Stimulated activated CD4-positive, alpha-beta T cell treated with anti-CD3 and anti-CD28 coated beads, Interleukin-15, amount 100 ng/mL, for 48 hours (primary cell): ENCODE results near the gene ARFRP1.
A peak's percentile ranks its signal among the peaks of the same experiment; 100 is the strongest.
"Not testable (repeated sequence)": the region's sequence is repeated elsewhere in the genome, so short reads cannot be mapped to it uniquely, and the experiment has no call there.

Experiments
- DNase-seq, 2 donors: peaks; one replicate each; pipeline ENCODE4 v3.0.0-alpha.2; 2020; ENCODE audit warnings: low read depth in 2 of 2

Gene ARFRP1

GRCh38 chr20:63732118-63733095 lies 24.6 kb upstream of the ARFRP1 start:
- no peak for DNase-seq

GRCh38 chr20:63731410-63731809 lies 23.6 kb upstream of the ARFRP1 start:
- no peak for DNase-seq

GRCh38 chr20:63730189-63730733 lies 22.5 kb upstream of the ARFRP1 start:
- DNase-seq, result not testable (repeated sequence)

GRCh38 chr20:63722967-63723622 lies 15.3 kb upstream of the ARFRP1 start:
- not testable (repeated sequence) for DNase-seq

- no peak for DNase-seq
Observed at GRCh38 chr20:63718996-63719395, 11.2 kb upstream of the ARFRP1 start.

GRCh38 chr20:63714858-63715257 lies 7.1 kb upstream of the ARFRP1 start:
- DNase-seq, result no peak

- DNase-seq, result no peak
Observed at GRCh38 chr20:63712191-63712590, 4.4 kb upstream of the ARFRP1 start.

- no peak for DNase-seq
Observed at GRCh38 chr20:63711085-63711645, 3.4 kb upstream of the ARFRP1 start.

- DNase-seq, result no peak
Observed at GRCh38 chr20:63709149-63709527, 1.4 kb upstream of the ARFRP1 start.

GRCh38 chr20:63708301-63709148 lies 749 bp upstream of the ARFRP1 start:
- DNase-seq, result no peak

- DNase-seq, result peak; percentile 47 to 62
Observed at GRCh38 chr20:63706852-63707557, 771 bp downstream of the ARFRP1 start.

GRCh38 chr20:63706027-63706695 lies 1.6 kb downstream of the ARFRP1 start:
- DNase-seq, result no peak

GRCh38 chr20:63705232-63706026 lies 2.3 kb downstream of the ARFRP1 start:
- no peak for DNase-seq

GRCh38 chr20:63704749-63705117 lies 3.0 kb downstream of the ARFRP1 start:
- DNase-seq, result no peak

- DNase-seq, result no peak
Observed at GRCh38 chr20:63703976-63704748, 3.6 kb downstream of the ARFRP1 start.

GRCh38 chr20:63703471-63703975 lies 4.3 kb downstream of the ARFRP1 start:
- DNase-seq, result no peak

- no peak for DNase-seq
Observed at GRCh38 chr20:63702751-63703470, 4.9 kb downstream of the ARFRP1 start.
